ENCODE measurements around the gene PKP4.

The PKP4 gene

GRCh38 chr2:158512323-158512722, 55.6 kb downstream of the PKP4 start:
- TF ChIP-seq REST (IDR thresholded peaks at IDR 0.05; ENCODE audit: insufficient read depth in 1 of 2, low read depth in 2 of 2, low read length in 2 of 2) = no peak
- TF ChIP-seq SIN3A (IDR thresholded peaks at IDR 0.05; ENCODE audit: borderline replicate concordance, insufficient read depth, low read length) = no peak

- TF ChIP-seq TAF1 (IDR thresholded peaks at IDR 0.05; ENCODE audit: borderline replicate concordance, insufficient read depth, low read length) (no peak), SIN3A (IDR thresholded peaks at IDR 0.05; ENCODE audit: borderline replicate concordance, insufficient read depth, low read length) (no peak), REST (IDR thresholded peaks at IDR 0.05; ENCODE audit: insufficient read depth in 1 of 2, low read depth in 2 of 2, low read length in 2 of 2) (no peak), POLR2AphosphoS5 (IDR thresholded peaks at IDR 0.05; ENCODE audit: low read depth, low read length) (no peak), FOXP2 (optimal IDR thresholded peaks at IDR 0.05; ENCODE audit: borderline replicate concordance, extremely low read depth, extremely low read length, insufficient read depth) (no peak)
These were observed 57.1 kb downstream of the PKP4 start for GRCh38 chr2:158513841-158514240.

- TF ChIP-seq TAF1 (IDR thresholded peaks at IDR 0.05; ENCODE audit: borderline replicate concordance, insufficient read depth, low read length) = no peak
- TF ChIP-seq POLR2AphosphoS5 (IDR thresholded peaks at IDR 0.05; ENCODE audit: low read depth, low read length) = no peak
- no peak for TF ChIP-seq REST (IDR thresholded peaks at IDR 0.05; ENCODE audit: insufficient read depth in 1 of 2, low read depth in 2 of 2, low read length in 2 of 2)
- TF ChIP-seq FOXP2 (optimal IDR thresholded peaks at IDR 0.05; ENCODE audit: borderline replicate concordance, extremely low read depth, extremely low read length, insufficient read depth) = no peak
- TF ChIP-seq SIN3A (IDR thresholded peaks at IDR 0.05; ENCODE audit: borderline replicate concordance, insufficient read depth, low read length) = no peak
These were observed 61.3 kb downstream of the PKP4 start for GRCh38 chr2:158518084-158518483.

GRCh38 chr2:158519481-158519880, 62.7 kb downstream of the PKP4 start:
- no peak for TF ChIP-seq POLR2AphosphoS5 (IDR thresholded peaks at IDR 0.05; ENCODE audit: low read depth, low read length)
- no peak for TF ChIP-seq FOXP2 (optimal IDR thresholded peaks at IDR 0.05; ENCODE audit: borderline replicate concordance, extremely low read depth, extremely low read length, insufficient read depth)
- TF ChIP-seq SIN3A (IDR thresholded peaks at IDR 0.05; ENCODE audit: borderline replicate concordance, insufficient read depth, low read length) = no peak
- TF ChIP-seq REST (IDR thresholded peaks at IDR 0.05; ENCODE audit: insufficient read depth in 1 of 2, low read depth in 2 of 2, low read length in 2 of 2) = no peak
- no peak for TF ChIP-seq TAF1 (IDR thresholded peaks at IDR 0.05; ENCODE audit: borderline replicate concordance, insufficient read depth, low read length)
